Cardiac muscle cell (in vitro differentiated cells and primary cell): Measurements from ENCODE around the gene CLTB. TPM values are rescaled to one million over a fixed set of nuclear protein-coding genes. Genes with fewer than 3 reads are reported as not detected.

Experiments used
- DNase-seq, 2 donors: peaks; one replicate each; pipeline versions ENCODE4 v3.0.0 to v3.0.0-alpha.2; 2010 to 2017; ENCODE audit warnings: low read depth in 1 of 2, low spot score in 1 of 2
- H3K27ac ChIP-seq: fragments of 200-600 bp; sonication (generic); 2 replicates; pipeline ENCODE4 v1.5.1; 2016
- H3K27me3 ChIP-seq: fragments of 200-600 bp; sonication (generic); 2 replicates; pipeline ENCODE4 v1.6.0; 2016; ENCODE audit warnings: control low read depth
- H3K36me3 ChIP-seq: fragments of 200-600 bp; sonication (generic); 2 replicates; pipeline ENCODE4 v1.5.1; 2016; ENCODE audit warnings: control low read depth
- H3K4me1 ChIP-seq: fragments of 200-600 bp; sonication (generic); 2 replicates; pipeline ENCODE4 v1.8.1; 2017; ENCODE audit warnings: low read depth, mild to moderate bottlenecking, mixed run types
- H3K4me3 ChIP-seq: fragments of 200-600 bp; sonication (generic); 2 replicates; pipeline ENCODE4 v1.5.1; 2016; ENCODE audit warnings: mild to moderate bottlenecking
- H3K9me3 ChIP-seq: fragments of 200-600 bp; sonication (generic); 2 replicates; pipeline ENCODE4 v1.5.1; 2017; ENCODE audit warnings: low read depth, mild to moderate bottlenecking, control low read depth
- polyA plus RNA-seq: library from polyadenylated mRNA; unstranded; fragments of >200 nt; fragmentation: Nextera tagmentation; extraction: Ambion mirVana; gene quantifications from 2 replicates; pipeline ENCODE4 v1.2.1, GENCODE V29; 2016
- total RNA-seq: library from RNA; depleted of rRNA; stranded (reverse); fragments of >200 nt; gene quantifications from 2 replicates; pipeline ENCODE4 v1.2.3, GENCODE V29; 2016
- TF ChIP-seq, protein P1 (sequence below): IDR thresholded peaks from 2 replicates; pipeline ENCODE4 v1.5.1; 2012; ENCODE audit warnings: low read depth, mild to moderate bottlenecking, low read length

The CLTB gene
- total and polyA plus RNA-seq, 2 experiments from 2014 or later = 187 to 222 TPM

DNA sequence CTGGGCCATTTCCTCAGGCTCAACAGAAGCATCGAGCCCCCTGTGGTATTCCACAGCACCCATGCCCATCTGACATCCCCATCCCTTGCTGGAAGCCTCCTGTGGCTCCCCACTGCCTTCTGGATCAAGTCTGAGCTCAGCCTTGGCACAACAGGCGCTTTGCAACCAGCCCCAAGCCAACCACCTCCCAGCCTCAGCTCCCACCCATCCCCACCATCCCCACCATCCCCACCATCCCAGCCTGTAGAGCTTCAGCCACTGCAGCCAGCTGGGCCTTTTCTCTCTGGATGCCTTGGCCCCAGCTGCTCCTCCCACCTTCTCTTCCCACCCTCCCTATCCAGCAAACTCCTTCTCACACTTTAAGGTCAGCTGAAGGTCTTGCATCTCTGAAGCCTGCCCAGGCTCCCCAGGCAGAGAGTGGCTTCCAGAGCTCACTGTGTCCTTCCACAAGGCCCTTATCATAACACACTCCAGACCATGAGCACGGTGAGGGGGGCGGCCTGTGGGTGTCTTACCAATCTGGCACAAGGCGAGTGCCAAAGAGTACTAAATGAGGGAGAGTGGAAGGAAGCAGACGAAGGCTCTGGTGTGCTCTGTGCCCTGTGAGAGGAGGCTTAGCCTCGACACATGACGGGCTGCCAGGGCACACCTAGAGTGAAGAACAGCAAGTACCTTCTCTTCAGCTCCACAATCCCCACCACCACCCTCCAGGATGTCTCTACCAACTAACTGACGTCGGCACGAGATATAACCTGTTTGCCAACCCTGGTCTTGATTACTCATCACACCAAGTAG is 21.3 kb downstream of the CLTB start:
- TF ChIP-seq, protein P1, sequence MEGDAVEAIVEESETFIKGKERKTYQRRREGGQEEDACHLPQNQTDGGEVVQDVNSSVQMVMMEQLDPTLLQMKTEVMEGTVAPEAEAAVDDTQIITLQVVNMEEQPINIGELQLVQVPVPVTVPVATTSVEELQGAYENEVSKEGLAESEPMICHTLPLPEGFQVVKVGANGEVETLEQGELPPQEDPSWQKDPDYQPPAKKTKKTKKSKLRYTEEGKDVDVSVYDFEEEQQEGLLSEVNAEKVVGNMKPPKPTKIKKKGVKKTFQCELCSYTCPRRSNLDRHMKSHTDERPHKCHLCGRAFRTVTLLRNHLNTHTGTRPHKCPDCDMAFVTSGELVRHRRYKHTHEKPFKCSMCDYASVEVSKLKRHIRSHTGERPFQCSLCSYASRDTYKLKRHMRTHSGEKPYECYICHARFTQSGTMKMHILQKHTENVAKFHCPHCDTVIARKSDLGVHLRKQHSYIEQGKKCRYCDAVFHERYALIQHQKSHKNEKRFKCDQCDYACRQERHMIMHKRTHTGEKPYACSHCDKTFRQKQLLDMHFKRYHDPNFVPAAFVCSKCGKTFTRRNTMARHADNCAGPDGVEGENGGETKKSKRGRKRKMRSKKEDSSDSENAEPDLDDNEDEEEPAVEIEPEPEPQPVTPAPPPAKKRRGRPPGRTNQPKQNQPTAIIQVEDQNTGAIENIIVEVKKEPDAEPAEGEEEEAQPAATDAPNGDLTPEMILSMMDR = no peak
- Histone ChIP-seq H3K27me3 (no peaks in the 10 kb centered on the region), H3K4me1 (peaks cover 18% of the 10 kb centered on the region), H3K4me3 (no peak overlapping the region), H3K9me3 (no peaks in the 10 kb centered on the region), H3K27ac (peak overlapping the region; percentile 82), H3K36me3 (no peaks in the 10 kb centered on the region)
- DNase-seq = peak; percentile 29 to 80

DNA sequence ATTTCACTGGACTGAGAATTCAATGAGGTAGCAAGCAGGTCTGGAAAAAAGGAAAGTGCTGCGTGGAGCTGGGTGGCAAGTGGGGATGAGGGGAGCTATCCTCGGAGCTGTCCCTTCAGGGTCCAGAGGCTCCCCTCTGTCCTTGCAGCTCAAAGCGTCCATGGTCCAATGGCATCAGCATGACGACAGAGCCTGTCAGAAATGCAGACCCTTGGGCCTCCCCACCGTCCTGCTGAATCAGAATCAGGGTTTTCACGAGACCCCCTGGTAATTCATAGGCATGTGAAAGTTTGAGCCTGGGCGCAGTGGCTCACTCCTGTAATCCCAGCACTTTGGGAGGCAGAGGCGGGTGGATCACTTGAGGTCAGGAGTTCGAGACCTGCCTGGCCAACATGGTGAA is 22.2 kb downstream of the CLTB start:
- H3K27me3 ChIP-seq = no peaks in the 10 kb centered on the region
- no peak for DNase-seq
- H3K36me3 ChIP-seq = no peaks in the 10 kb centered on the region

DNA sequence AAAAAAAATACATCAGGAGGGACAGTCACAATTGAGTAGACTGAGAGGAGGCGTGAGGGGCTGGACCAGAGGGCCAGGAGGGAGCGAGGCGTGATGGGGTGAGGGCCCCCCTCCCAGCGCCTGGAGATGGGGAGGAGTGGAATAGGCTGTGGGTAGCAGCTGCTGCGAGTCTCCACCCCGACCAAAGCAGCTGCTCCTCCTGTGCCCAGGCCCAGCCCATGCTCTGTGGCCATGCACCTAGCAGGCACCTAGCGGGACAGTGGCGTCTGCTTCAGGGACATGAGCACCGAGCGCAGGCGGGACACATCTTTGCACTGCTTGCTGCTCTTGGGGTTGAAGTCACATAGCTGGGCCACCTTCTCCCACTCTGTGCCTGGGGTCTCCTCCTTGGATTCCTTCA is 23.8 kb downstream of the CLTB start:
- peaks cover 20% of the 10 kb centered on the region for H3K4me1 ChIP-seq
- no peaks in the 10 kb centered on the region for H3K9me3 ChIP-seq
- TF ChIP-seq, protein P1 = no peak
- no peak overlapping the region for H3K4me3 ChIP-seq
- no peaks in the 10 kb centered on the region for H3K27me3 ChIP-seq
- no peaks in the 10 kb centered on the region for H3K36me3 ChIP-seq
- H3K27ac ChIP-seq = no peak overlapping the region
- DNase-seq = no peak

More for the DNA sequence above, 22.2 kb downstream of the CLTB start:
- Histone ChIP-seq H3K27ac (peak overlapping the region; percentile 82), H3K4me1 (peaks cover 18% of the 10 kb centered on the region), H3K9me3 (no peaks in the 10 kb centered on the region), H3K4me3 (no peak overlapping the region)
- TF ChIP-seq, protein P1 = no peak

DNA sequence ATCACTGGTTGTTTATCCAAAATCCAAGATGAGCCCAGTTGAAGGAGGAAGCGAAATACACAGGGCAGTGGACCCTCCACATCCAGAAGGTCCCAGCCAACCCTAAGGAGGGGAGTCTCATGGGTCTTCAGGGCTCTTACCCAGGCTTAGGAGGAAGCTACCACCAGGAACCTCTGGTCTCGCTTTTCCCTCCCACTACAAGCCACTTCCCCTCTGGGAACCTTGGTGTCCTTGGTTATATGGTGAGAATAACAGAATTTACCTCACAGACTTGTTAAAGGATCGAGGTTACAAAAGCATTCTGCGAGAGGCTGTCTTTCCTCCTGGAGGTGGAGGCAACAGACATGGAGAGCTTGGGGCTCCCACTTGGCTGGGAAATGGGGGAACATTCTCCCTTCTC is 24.3 kb downstream of the CLTB start:
- no peak for DNase-seq
- TF ChIP-seq, protein P1 = no peak
- no peaks in the 10 kb centered on the region for H3K9me3 ChIP-seq
- H3K36me3 ChIP-seq = no peaks in the 10 kb centered on the region
- H3K4me1 ChIP-seq = peaks cover 25% of the 10 kb centered on the region
- H3K4me3 ChIP-seq = no peak overlapping the region
- no peak overlapping the region for H3K27ac ChIP-seq
- no peaks in the 10 kb centered on the region for H3K27me3 ChIP-seq

DNA sequence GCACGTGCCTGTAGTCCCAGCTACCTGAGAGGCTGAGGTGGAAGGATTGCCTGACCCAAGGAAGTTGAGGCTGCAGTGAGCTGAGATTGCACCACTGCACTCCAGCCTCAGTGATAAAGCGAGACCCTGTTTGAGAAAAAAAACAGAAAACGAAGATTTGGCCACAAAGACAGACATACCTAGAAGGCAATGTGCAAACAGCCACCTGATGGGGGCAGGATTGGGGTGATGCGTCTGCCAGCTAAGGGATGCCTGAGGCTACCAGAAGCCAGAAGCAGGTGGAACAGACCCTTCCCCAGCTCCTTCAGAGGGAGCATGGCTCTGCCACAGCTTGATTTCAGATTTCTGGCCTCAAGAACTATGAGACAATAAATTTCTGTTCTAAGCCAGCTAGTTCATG is 24.9 kb downstream of the CLTB start:
- Histone ChIP-seq H3K36me3 (no peaks in the 10 kb centered on the region), H3K27ac (no peak overlapping the region), H3K27me3 (no peaks in the 10 kb centered on the region), H3K4me3 (no peak overlapping the region), H3K4me1 (peaks cover 22% of the 10 kb centered on the region), H3K9me3 (no peaks in the 10 kb centered on the region)
- DNase-seq = no peak
- TF ChIP-seq, protein P1 = no peak
